ENCODE data around the gene SNRPA1. TPM values are rescaled to one million over a fixed set of nuclear protein-coding genes. Genes with fewer than 3 reads are reported as not detected.

The SNRPA1 gene
- total RNA-seq, 1 donor from 2014 or later: 98.0 TPM

GRCh38 chr15:101277038-101277822 is 17.8 kb downstream of the SNRPA1 start, which contains the start of gene SELENOS:
Gene SELENOS, minus strand, starts transcription at chr15:101277485. Its CDS starts 68 bp downstream, at chr15:101277417.
- H3K27me3 Mint-ChIP-seq (ENCODE audit: insufficient read depth, low read depth): peaks cover 5% of the 10 kb centered on the region
- Histone ChIP-seq H3F3A (ENCODE audit: low read depth) (peaks cover 32% of the 10 kb centered on the region), H3K4me2 (peak within 1 kb of the TSS; percentile 99), H3K27me3 (no peaks in the 10 kb centered on the region), H4K20me1 (ENCODE audit: low read depth) (peaks cover 13% of the 10 kb centered on the region), H3K36me3 (peaks cover 11% of the 10 kb centered on the region), H3K27ac (no peak within 1 kb of the TSS), H3K9me3 (ENCODE audit: low read depth) (no peaks in the 10 kb centered on the region), H2AFZ (replicated peaks) (peak within 1 kb of the TSS; percentile 27), H3K9ac (peak within 1 kb of the TSS; percentile 60), H3K79me2 (ENCODE audit: low read depth) (peaks cover 19% of the 10 kb centered on the region), H3K4me1 (peaks cover 5% of the 10 kb centered on the region), H3K4me3 (peak within 1 kb of the TSS; percentile 77)
- H3K27ac Mint-ChIP-seq: no peak within 1 kb of the TSS
- no peaks in the 10 kb centered on the region for H3K9me3 Mint-ChIP-seq
- H3K36me3 Mint-ChIP-seq: peaks cover 25% of the 10 kb centered on the region
- DNase-seq (ENCODE audit: low spot score): peak; percentile 97
- TF ChIP-seq CTCF (IDR thresholded peaks at IDR 0.05): no peak
- TF ChIP-seq EZH2 (IDR thresholded peaks at IDR 0.05): no peak
- TF ChIP-seq EZH2phosphoT487 (IDR thresholded peaks at IDR 0.05): no peak
- peak within 1 kb of the TSS; percentile 99 for H3K4me3 Mint-ChIP-seq
- peaks cover 9% of the 10 kb centered on the region for H3K4me1 Mint-ChIP-seq

- H3K4me2 ChIP-seq: peak overlapping the region; percentile 99
- Mint-ChIP-seq H3K27ac (no peak overlapping the region), H3K27me3 (ENCODE audit: insufficient read depth, low read depth) (peaks cover 5% of the 10 kb centered on the region), H3K4me3 (peak overlapping the region; percentile 99), H3K36me3 (peaks cover 23% of the 10 kb centered on the region), H3K9me3 (no peaks in the 10 kb centered on the region), H3K4me1 (peaks cover 9% of the 10 kb centered on the region)
- peaks cover 11% of the 10 kb centered on the region for H3K36me3 ChIP-seq
- H3K9ac ChIP-seq: peak overlapping the region; percentile 60
- TF ChIP-seq EZH2phosphoT487 (IDR thresholded peaks at IDR 0.05): no peak
- peak; percentile 53 for TF ChIP-seq CTCF (IDR thresholded peaks at IDR 0.05)
- peak; percentile 15 for TF ChIP-seq EZH2 (IDR thresholded peaks at IDR 0.05)
- DNase-seq (ENCODE audit: low spot score): peak; percentile 59
- no peaks in the 10 kb centered on the region for H3K9me3 ChIP-seq (ENCODE audit: low read depth)
- H3K27me3 ChIP-seq: no peaks in the 10 kb centered on the region
- peaks cover 13% of the 10 kb centered on the region for H4K20me1 ChIP-seq (ENCODE audit: low read depth)
- H3F3A ChIP-seq (ENCODE audit: low read depth): peaks cover 32% of the 10 kb centered on the region
- peaks cover 19% of the 10 kb centered on the region for H3K79me2 ChIP-seq (ENCODE audit: low read depth)
- peaks cover 5% of the 10 kb centered on the region for H3K4me1 ChIP-seq
- H3K27ac ChIP-seq: no peak overlapping the region
- peak overlapping the region; percentile 77 for H3K4me3 ChIP-seq
- H2AFZ ChIP-seq (replicated peaks): peak overlapping the region; percentile 27
Measured at GRCh38 chr15:101276501-101277037, 18.5 kb downstream of the SNRPA1 start.

GRCh38 chr15:101275018-101275417 is 20.0 kb downstream of the SNRPA1 start:
- no peak overlapping the region for H3K9ac ChIP-seq
- no peak overlapping the region for H3K27ac ChIP-seq
- peaks cover 5% of the 10 kb centered on the region for H3K4me1 ChIP-seq
- H3K27me3 ChIP-seq: no peaks in the 10 kb centered on the region
- peaks cover 13% of the 10 kb centered on the region for H4K20me1 ChIP-seq (ENCODE audit: low read depth)
- H3K79me2 ChIP-seq (ENCODE audit: low read depth): peaks cover 19% of the 10 kb centered on the region
- H3F3A ChIP-seq (ENCODE audit: low read depth): peaks cover 28% of the 10 kb centered on the region
- peaks cover 26% of the 10 kb centered on the region for H3K36me3 Mint-ChIP-seq
- H3K4me1 Mint-ChIP-seq: peaks cover 9% of the 10 kb centered on the region
- no peaks in the 10 kb centered on the region for H3K9me3 ChIP-seq (ENCODE audit: low read depth)
- H3K4me2 ChIP-seq: no peak overlapping the region
- no peak overlapping the region for H2AFZ ChIP-seq (replicated peaks)
- H3K27me3 Mint-ChIP-seq (ENCODE audit: insufficient read depth, low read depth): peaks cover 5% of the 10 kb centered on the region
- no peak for DNase-seq (ENCODE audit: low spot score)
- TF ChIP-seq EZH2 (IDR thresholded peaks at IDR 0.05): no peak
- no peak for TF ChIP-seq EZH2phosphoT487 (IDR thresholded peaks at IDR 0.05)
- TF ChIP-seq CTCF (IDR thresholded peaks at IDR 0.05): no peak
- no peaks in the 10 kb centered on the region for H3K9me3 Mint-ChIP-seq
- no peak overlapping the region for H3K27ac Mint-ChIP-seq
- no peak overlapping the region for H3K4me3 Mint-ChIP-seq
- H3K36me3 ChIP-seq: peaks cover 11% of the 10 kb centered on the region
- H3K4me3 ChIP-seq: no peak overlapping the region
